ENCODE measurements around the gene DHX30.

The DHX30 gene

GRCh38 chr3:47854267-47854666 lies 51.3 kb downstream of the DHX30 start:
- no peak for DNase-seq (ENCODE audit: low spot score)

- DNase-seq (ENCODE audit: low spot score) = no peak
Measured at GRCh38 chr3:47854720-47855455, 52.0 kb downstream of the DHX30 start.

- DNase-seq (ENCODE audit: low spot score) = no peak
Measured at GRCh38 chr3:47855461-47856383, 52.8 kb downstream of the DHX30 start.

- peak; percentile 48 for DNase-seq (ENCODE audit: low spot score)
Measured at GRCh38 chr3:47856669-47857068, 53.7 kb downstream of the DHX30 start.

GRCh38 chr3:47857151-47857550 lies 54.2 kb downstream of the DHX30 start:
- no peak for DNase-seq (ENCODE audit: low spot score)

- no peak for DNase-seq (ENCODE audit: low spot score)
Measured at GRCh38 chr3:47859956-47860605, 57.1 kb downstream of the DHX30 start.

GRCh38 chr3:47863391-47864128 lies 60.6 kb downstream of the DHX30 start:
- DNase-seq (ENCODE audit: low spot score) = no peak

- DNase-seq (ENCODE audit: low spot score) = no peak
Measured at GRCh38 chr3:47865192-47865591, 62.3 kb downstream of the DHX30 start.

GRCh38 chr3:47867451-47868044 lies 64.6 kb downstream of the DHX30 start:
- no peak for DNase-seq (ENCODE audit: low spot score)

GRCh38 chr3:47868306-47868705 lies 65.4 kb downstream of the DHX30 start:
- no peak for DNase-seq (ENCODE audit: low spot score)

- DNase-seq (ENCODE audit: low spot score) = no peak
Measured at GRCh38 chr3:47870156-47870555, 67.2 kb downstream of the DHX30 start.

GRCh38 chr3:47870702-47871260 lies 67.8 kb downstream of the DHX30 start:
- DNase-seq (ENCODE audit: low spot score) = no peak

- no peak for DNase-seq (ENCODE audit: low spot score)
Measured at GRCh38 chr3:47871389-47871788, 68.5 kb downstream of the DHX30 start.

GRCh38 chr3:47872916-47873315 lies 70.0 kb downstream of the DHX30 start:
- DNase-seq (ENCODE audit: low spot score) = no peak

GRCh38 chr3:47874438-47874837 lies 71.5 kb downstream of the DHX30 start:
- no peak for DNase-seq (ENCODE audit: low spot score)

GRCh38 chr3:47874913-47875312 lies 72.0 kb downstream of the DHX30 start:
- no peak for DNase-seq (ENCODE audit: low spot score)

GRCh38 chr3:47877290-47877689 lies 74.4 kb downstream of the DHX30 start:
- no peak for DNase-seq (ENCODE audit: low spot score)

GRCh38 chr3:47877719-47878118 lies 74.8 kb downstream of the DHX30 start:
- DNase-seq (ENCODE audit: low spot score) = no peak

GRCh38 chr3:47882338-47882737 lies 79.4 kb downstream of the DHX30 start:
- DNase-seq (ENCODE audit: low spot score) = no peak

GRCh38 chr3:47884603-47885002 lies 81.7 kb downstream of the DHX30 start:
- DNase-seq (ENCODE audit: low spot score) = no peak

GRCh38 chr3:47885168-47885567 lies 82.2 kb downstream of the DHX30 start:
- DNase-seq (ENCODE audit: low spot score) = no peak

Measured in globus pallidus (tissue), 1 donor.